HEK293 (cell line): ENCODE data around the gene ALOX12.

ENCODE experiments used
- CTCF ChIP-seq: fragments of 450-650 bp; formaldehyde crosslinking; IDR thresholded peaks from 2 replicates; pipeline ENCODE4 v1.5.1; 2016; ENCODE audit warnings: missing biosample characterization, missing genetic modification characterization
- KLF16 ChIP-seq: fragments of 450-650 bp; formaldehyde crosslinking; IDR thresholded peaks from 2 replicates; pipeline ENCODE4 v1.5.1; 2017; ENCODE audit warnings: missing biosample characterization, missing genetic modification characterization
- MEIS1 ChIP-seq: sonication (generic); formaldehyde crosslinking; IDR thresholded peaks from 2 replicates; pipeline ENCODE4 v1.8.1; 2022; ENCODE audit warnings: missing genetic modification reagents, mild to moderate bottlenecking, borderline replicate concordance
- MYNN ChIP-seq: fragments of 450-650 bp; formaldehyde crosslinking; IDR thresholded peaks from 2 replicates; pipeline ENCODE4 v1.5.1; 2016; ENCODE audit warnings: missing biosample characterization, missing genetic modification characterization, borderline replicate concordance
- REST ChIP-seq: fragments of 450-650 bp; formaldehyde crosslinking; IDR thresholded peaks from 2 replicates; pipeline ENCODE4 v1.5.1; 2016; ENCODE audit warnings: missing biosample characterization, missing genetic modification characterization
- SP2 ChIP-seq: fragments of 450-650 bp; formaldehyde crosslinking; IDR thresholded peaks from 2 replicates; pipeline ENCODE4 v1.5.1; 2016; ENCODE audit warnings: missing biosample characterization, missing genetic modification characterization
- ZBTB11 ChIP-seq: fragments of 450-650 bp; formaldehyde crosslinking; conservative IDR thresholded peaks from 2 replicates; pipeline ENCODE4 v1.5.1; 2016; ENCODE audit warnings: low read depth, missing biosample characterization, missing genetic modification characterization
- ZBTB49 ChIP-seq: fragments of 450-650 bp; formaldehyde crosslinking; IDR thresholded peaks from 2 replicates; pipeline ENCODE4 v1.5.1; 2016; ENCODE audit warnings: missing biosample characterization, missing genetic modification characterization, low read depth
- ZFP37 ChIP-seq: fragments of 450-650 bp; formaldehyde crosslinking; IDR thresholded peaks from 2 replicates; pipeline ENCODE4 v1.5.1; 2016; ENCODE audit warnings: missing biosample characterization, missing genetic modification characterization
- ZNF19 ChIP-seq: fragments of 450-650 bp; formaldehyde crosslinking; IDR thresholded peaks from 2 replicates; pipeline ENCODE4; 2016; ENCODE audit warnings: missing biosample characterization, missing genetic modification characterization, low read depth
- ZNF239 ChIP-seq: fragments of 450-650 bp; formaldehyde crosslinking; IDR thresholded peaks from 2 replicates; pipeline ENCODE4 v1.5.1; 2016; ENCODE audit warnings: missing biosample characterization, missing genetic modification characterization
- ZNF24 ChIP-seq: fragments of 450-650 bp; formaldehyde crosslinking; IDR thresholded peaks from 2 replicates; pipeline ENCODE4 v1.5.1; 2016; ENCODE audit warnings: missing biosample characterization, missing genetic modification characterization
- ZNF629 ChIP-seq: fragments of 450-650 bp; formaldehyde crosslinking; IDR thresholded peaks from 2 replicates; pipeline ENCODE4 v1.5.1; 2017; ENCODE audit warnings: missing biosample characterization, missing genetic modification characterization
- ZNF791 ChIP-seq: fragments of 450-650 bp; formaldehyde crosslinking; IDR thresholded peaks from 2 replicates; pipeline ENCODE4 v1.5.1; 2016; ENCODE audit warnings: missing biosample characterization, missing genetic modification characterization

DNA sequence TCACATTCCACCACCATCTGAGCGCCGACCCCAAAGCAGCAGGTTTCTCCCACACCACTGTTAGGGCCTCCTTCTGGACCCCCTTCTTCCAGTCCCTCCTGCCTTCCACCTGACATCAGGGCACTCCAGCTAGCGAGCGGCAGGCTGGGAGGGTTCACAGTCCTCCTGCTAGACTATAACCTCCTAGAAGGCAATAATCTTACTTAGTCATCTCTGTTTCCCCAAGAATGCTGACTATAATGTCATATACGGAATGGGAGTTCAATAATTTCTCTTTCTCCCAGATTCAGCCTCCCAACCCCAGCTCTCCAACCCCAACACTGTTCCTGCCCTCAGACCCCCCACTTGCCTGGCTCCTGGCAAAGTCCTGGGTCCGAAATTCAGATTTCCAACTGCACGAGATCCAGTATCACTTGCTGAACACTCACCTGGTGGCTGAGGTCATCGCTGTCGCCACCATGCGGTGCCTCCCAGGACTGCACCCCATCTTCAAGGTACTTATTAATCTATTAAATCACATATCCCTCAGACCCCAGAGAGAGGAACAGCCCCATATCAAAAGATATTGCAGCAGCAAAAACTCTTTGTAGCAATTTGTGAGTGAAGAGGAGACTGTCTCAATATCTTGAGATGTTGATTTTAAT is 5.6 kb downstream of the ALOX12 start:
- no peak for TF ChIP-seq ZBTB49 (tag by site-specific recombination)
- TF ChIP-seq SP2 (tag by site-specific recombination) = no peak
- TF ChIP-seq CTCF (tag by site-specific recombination) = peak; percentile 45; the same call in 1 of the 2 replicates
- no peak for TF ChIP-seq MYNN (tag by site-specific recombination)
- TF ChIP-seq ZNF629 (tag by site-specific recombination) = no peak
- no peak for TF ChIP-seq ZNF24 (tag by site-specific recombination)
- TF ChIP-seq ZNF791 = no peak
- TF ChIP-seq ZNF19 (tag by site-specific recombination) = no peak
- TF ChIP-seq KLF16 = no peak
- TF ChIP-seq ZBTB11 (tag by site-specific recombination) = no peak
- no peak for TF ChIP-seq ZFP37 (tag by site-specific recombination)
- no peak for TF ChIP-seq REST (tag by site-specific recombination)
- TF ChIP-seq MEIS1 (CRISPR knock-in tag) = no peak
- TF ChIP-seq ZNF239 = no peak
